ENCODE results near the gene CTSD.

The CTSD gene

GRCh38 chr11:1719781-1720180 is 43.9 kb downstream of the CTSD start:
- no peak for DNase-seq

DNA sequence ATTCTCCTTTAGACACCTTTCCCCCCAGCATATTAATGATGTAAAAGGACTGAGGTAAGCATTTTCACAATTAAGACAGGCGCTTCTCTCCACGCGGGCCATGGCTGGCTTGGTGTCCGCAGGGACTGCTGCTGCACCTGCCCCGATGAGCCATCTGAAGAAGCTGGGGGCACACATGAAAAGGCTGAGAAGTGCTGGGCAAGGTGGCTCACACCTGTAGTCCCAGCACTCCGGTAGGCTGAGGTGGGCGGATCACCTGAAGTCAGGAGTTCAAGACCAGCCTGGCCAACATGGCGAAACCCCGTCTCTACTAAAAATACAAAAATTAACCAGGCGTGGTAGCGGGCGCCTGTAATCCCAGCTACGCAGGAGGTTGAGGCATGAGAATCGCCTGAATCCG is 45.4 kb downstream of the CTSD start:
- DNase-seq: no peak

DNA sequence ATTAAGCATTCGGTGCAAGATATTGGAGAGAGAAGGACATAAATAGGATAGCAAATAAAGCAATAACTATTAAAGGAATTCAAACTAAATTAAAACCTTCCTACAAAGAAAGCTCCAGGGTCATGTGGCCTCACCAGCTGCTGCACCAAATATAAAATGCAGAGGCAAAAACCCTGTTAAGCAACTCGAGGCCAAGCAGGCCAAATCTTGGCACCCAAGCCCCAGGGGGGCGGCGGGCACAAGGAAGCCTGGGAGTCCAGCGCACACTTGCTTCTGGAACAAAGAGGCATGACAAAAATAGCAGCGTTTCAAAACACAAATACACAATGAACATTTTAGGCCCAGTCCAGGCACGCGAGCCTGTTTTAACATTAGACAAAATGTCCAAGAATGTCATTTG is 46.0 kb downstream of the CTSD start:
- DNase-seq: no peak

DNA sequence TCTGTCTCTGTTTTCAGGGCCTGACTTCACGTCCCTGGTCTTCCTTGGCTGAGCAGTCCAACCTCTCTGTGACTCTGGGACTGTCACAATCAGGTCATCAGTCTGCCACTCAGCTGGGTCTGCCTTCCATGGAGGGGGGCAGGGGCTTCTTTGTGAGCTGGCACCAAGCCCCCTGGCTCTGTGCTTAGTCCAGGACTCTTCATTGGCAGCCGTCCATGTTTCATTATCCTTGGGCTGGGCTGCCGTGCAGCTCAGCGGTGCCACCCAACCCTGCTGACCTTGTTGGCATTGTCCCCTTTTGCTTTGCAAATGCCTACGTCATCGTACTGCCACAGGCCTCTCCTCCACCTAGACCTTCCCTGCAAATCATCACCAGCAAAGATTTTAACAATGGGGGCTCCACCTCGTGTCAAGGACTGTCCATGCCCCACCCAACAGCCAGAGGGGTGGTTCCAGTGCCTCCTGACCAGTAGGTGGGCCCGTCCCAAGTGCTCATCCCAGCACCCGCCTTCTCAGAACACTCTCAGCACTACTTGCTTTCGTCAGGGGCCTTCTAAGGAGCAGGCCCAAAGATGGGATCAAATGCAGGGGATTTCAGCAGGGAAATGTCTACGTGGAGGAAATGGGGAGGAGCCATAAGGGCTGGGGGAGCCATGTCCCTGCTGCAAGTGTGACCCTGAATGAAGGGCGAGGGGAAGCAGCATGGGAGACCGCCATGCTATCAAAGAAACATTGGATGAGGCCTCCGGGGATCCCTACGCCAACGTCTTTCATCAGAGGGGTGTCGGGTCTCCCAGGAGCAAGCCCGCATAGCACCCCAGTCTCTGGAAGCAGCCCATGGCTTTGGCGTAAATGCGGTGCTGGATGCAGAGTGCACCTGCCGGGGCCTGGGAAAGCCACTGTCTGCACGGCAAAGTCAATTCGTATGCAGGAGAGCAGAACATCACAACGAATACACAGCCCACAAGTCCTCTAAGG is 48.5 kb downstream of the CTSD start:
- DNase-seq: no peak

- DNase-seq: no peak
These were observed 55.0 kb downstream of the CTSD start for GRCh38 chr11:1708716-1709115.

DNA sequence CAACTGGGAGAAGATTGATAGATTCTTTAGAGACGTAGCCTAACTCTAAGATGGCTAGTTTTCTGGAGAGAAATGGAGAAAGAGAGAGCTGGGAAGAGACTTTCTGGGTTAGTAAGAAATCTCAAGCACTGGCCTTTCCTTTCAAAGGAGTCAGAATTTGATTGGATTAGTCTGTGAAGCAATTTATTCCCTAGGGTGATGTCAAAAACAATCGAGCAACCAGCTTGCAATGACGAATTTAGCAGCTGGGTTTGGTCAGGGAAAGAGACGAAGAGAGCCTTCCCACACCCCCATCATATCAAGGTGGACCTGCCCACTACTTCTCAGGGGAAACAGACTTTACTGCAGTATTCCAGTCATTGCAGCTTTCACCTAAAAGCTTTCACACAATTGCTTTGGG is 56.0 kb downstream of the CTSD start:
- DNase-seq: no peak

DNA sequence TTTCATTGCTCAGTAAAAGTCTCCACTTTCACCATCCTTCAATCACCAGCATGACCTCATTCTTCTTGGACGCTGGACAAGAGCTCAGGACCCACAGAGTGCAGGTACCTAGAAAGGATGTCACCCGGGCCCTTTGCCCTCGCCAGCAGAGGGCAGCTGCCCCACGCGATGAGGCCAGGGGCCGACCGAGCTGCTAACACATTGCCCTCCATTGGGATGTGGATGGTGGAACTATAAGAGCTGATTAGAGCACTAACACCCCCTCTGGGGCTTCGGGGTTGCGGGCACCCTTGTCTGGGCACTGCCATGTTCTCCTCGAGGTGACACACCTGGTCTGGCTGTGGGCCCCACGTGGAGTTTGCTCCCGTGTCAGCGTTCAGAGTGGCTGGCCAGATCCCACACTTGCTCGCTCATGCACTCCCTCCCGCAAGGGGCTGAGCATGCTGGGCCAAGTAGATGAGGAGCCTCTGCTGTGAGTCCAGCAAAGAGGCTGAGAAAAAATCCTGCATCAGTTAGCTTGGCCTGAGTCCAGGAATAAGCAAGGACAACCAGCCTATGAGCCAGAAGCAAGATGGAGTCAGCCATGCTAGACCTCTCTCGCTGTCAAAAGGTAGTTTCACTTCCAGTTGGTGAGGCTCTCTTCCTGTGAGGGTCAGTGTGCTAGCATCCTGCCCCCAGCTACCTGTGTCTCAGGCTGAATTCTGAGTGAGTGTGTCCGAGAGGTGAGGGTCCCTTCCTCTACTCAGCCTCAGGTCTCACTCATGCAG is 56.9 kb downstream of the CTSD start:
- DNase-seq: no peak

- DNase-seq: no peak
These were observed 58.3 kb downstream of the CTSD start for GRCh38 chr11:1705126-1706052.

- DNase-seq: no peak
These were observed 60.6 kb downstream of the CTSD start for GRCh38 chr11:1703146-1703545.
